ENCODE data around the gene SLC30A7. TPM values are rescaled to one million over a fixed set of nuclear protein-coding genes. Genes with fewer than 3 reads are reported as not detected.
"Not testable (repeated sequence)": the region's sequence is repeated elsewhere in the genome, so short reads cannot be mapped to it uniquely, and the experiment has no call there.

Gene SLC30A7
- total RNA-seq, 1 donor from 2014 or later = 56.6 TPM

- Histone ChIP-seq H3K27ac (ENCODE audit: low read depth, low read length) (no peak overlapping the region), H3K9ac (ENCODE audit: low read length) (no peak overlapping the region), H2AFZ (ENCODE audit: low read depth, low read length) (no peak overlapping the region), H4K20me1 (ENCODE audit: insufficient read depth, low read length) (no peaks in the 10 kb centered on the region), H3K9me3 (ENCODE audit: insufficient read depth, low read depth, low read length) (no peaks in the 10 kb centered on the region), H3K4me3 (ENCODE audit: insufficient read depth, low read depth, low read length) (no peak overlapping the region), H3K79me2 (ENCODE audit: insufficient read depth, low read length) (no peaks in the 10 kb centered on the region), H3K4me2 (ENCODE audit: low read length) (peak overlapping the region; percentile 20), H3K4me1 (ENCODE audit: insufficient read depth, low read length) (no peaks in the 10 kb centered on the region), H3K27me3 (ENCODE audit: insufficient read depth, low read length) (no peaks in the 10 kb centered on the region), H3K36me3 (ENCODE audit: insufficient read depth, low read length) (no peaks in the 10 kb centered on the region)
- Mint-ChIP-seq H3K27ac (ENCODE audit: unreplicated experiment) (no peak overlapping the region), H3K4me3 (ENCODE audit: unreplicated experiment) (no peak overlapping the region), H3K36me3 (ENCODE audit: low read depth, unreplicated experiment) (peaks cover 2% of the 10 kb centered on the region), H3K4me1 (ENCODE audit: low read depth, unreplicated experiment) (peaks cover 7% of the 10 kb centered on the region), H3K27me3 (ENCODE audit: low read depth, unreplicated experiment) (no peaks in the 10 kb centered on the region), H3K9me3 (ENCODE audit: unreplicated experiment) (peaks cover 2% of the 10 kb centered on the region)
- TF ChIP-seq CTCF (IDR thresholded peaks at IDR 0.05; ENCODE audit: insufficient read depth, low read depth, low read length) (no peak), EZH2 (IDR thresholded peaks at IDR 0.05; ENCODE audit: insufficient read depth, low read length) (no peak)
- DNase-seq (ENCODE audit: low read depth) (no peak), FAIRE-seq (no peak)
Observed at GRCh38 chr1:100851726-100852125, 44.2 kb upstream of the SLC30A7 start.

GRCh38 chr1:100852976-100853375 lies 42.9 kb upstream of the SLC30A7 start:
- Histone ChIP-seq H3K4me3 (ENCODE audit: insufficient read depth, low read depth, low read length) (no peak overlapping the region), H3K4me2 (ENCODE audit: low read length) (no peak overlapping the region), H3K27me3 (ENCODE audit: insufficient read depth, low read length) (no peaks in the 10 kb centered on the region), H3K27ac (ENCODE audit: low read depth, low read length) (no peak overlapping the region), H3K36me3 (ENCODE audit: insufficient read depth, low read length) (no peaks in the 10 kb centered on the region), H3K9me3 (ENCODE audit: insufficient read depth, low read depth, low read length) (no peaks in the 10 kb centered on the region), H4K20me1 (ENCODE audit: insufficient read depth, low read length) (no peaks in the 10 kb centered on the region), H3K4me1 (ENCODE audit: insufficient read depth, low read length) (no peaks in the 10 kb centered on the region), H3K9ac (ENCODE audit: low read length) (no peak overlapping the region), H3K79me2 (ENCODE audit: insufficient read depth, low read length) (no peaks in the 10 kb centered on the region), H2AFZ (ENCODE audit: low read depth, low read length) (no peak overlapping the region)
- DNase-seq (ENCODE audit: low read depth) (no peak), FAIRE-seq (no peak)
- TF ChIP-seq CTCF (IDR thresholded peaks at IDR 0.05; ENCODE audit: insufficient read depth, low read depth, low read length) (no peak), EZH2 (IDR thresholded peaks at IDR 0.05; ENCODE audit: insufficient read depth, low read length) (no peak)
- Mint-ChIP-seq H3K4me1 (ENCODE audit: low read depth, unreplicated experiment) (peaks cover 7% of the 10 kb centered on the region), H3K27me3 (ENCODE audit: low read depth, unreplicated experiment) (no peaks in the 10 kb centered on the region), H3K4me3 (ENCODE audit: unreplicated experiment) (no peak overlapping the region), H3K36me3 (ENCODE audit: low read depth, unreplicated experiment) (peaks cover 2% of the 10 kb centered on the region), H3K27ac (ENCODE audit: unreplicated experiment) (no peak overlapping the region), H3K9me3 (ENCODE audit: unreplicated experiment) (peaks cover 6% of the 10 kb centered on the region)

GRCh38 chr1:100855116-100855515 lies 40.8 kb upstream of the SLC30A7 start:
- H3K9me3 Mint-ChIP-seq (ENCODE audit: unreplicated experiment); H3K27ac ChIP-seq (ENCODE audit: low read depth, low read length); H3K36me3 ChIP-seq (ENCODE audit: insufficient read depth, low read length); H3K27me3 Mint-ChIP-seq (ENCODE audit: low read depth, unreplicated experiment); H3K4me3 Mint-ChIP-seq (ENCODE audit: unreplicated experiment); H3K4me2 ChIP-seq (ENCODE audit: low read length); H3K36me3 Mint-ChIP-seq (ENCODE audit: low read depth, unreplicated experiment); H3K27ac Mint-ChIP-seq (ENCODE audit: unreplicated experiment); H3K9ac ChIP-seq (ENCODE audit: low read length); H3K9me3 ChIP-seq (ENCODE audit: insufficient read depth, low read depth, low read length); H2AFZ ChIP-seq (ENCODE audit: low read depth, low read length); H4K20me1 ChIP-seq (ENCODE audit: insufficient read depth, low read length); H3K79me2 ChIP-seq (ENCODE audit: insufficient read depth, low read length); H3K4me1 Mint-ChIP-seq (ENCODE audit: low read depth, unreplicated experiment); H3K4me3 ChIP-seq (ENCODE audit: insufficient read depth, low read depth, low read length); H3K4me1 ChIP-seq (ENCODE audit: insufficient read depth, low read length); H3K27me3 ChIP-seq (ENCODE audit: insufficient read depth, low read length); FAIRE-seq: not testable (repeated sequence)
- DNase-seq (ENCODE audit: low read depth) = peak; percentile 79
